ENCODE results near the gene GART. TPM values are rescaled to one million over a fixed set of nuclear protein-coding genes. Genes with fewer than 3 reads are reported as not detected.
A peak's percentile ranks its signal among the peaks of the same experiment; 100 is the strongest.

Gene GART
- total and polyA plus RNA-seq, 4 donors: 15.3 to 58.7 (median 46.9) TPM

DNA sequence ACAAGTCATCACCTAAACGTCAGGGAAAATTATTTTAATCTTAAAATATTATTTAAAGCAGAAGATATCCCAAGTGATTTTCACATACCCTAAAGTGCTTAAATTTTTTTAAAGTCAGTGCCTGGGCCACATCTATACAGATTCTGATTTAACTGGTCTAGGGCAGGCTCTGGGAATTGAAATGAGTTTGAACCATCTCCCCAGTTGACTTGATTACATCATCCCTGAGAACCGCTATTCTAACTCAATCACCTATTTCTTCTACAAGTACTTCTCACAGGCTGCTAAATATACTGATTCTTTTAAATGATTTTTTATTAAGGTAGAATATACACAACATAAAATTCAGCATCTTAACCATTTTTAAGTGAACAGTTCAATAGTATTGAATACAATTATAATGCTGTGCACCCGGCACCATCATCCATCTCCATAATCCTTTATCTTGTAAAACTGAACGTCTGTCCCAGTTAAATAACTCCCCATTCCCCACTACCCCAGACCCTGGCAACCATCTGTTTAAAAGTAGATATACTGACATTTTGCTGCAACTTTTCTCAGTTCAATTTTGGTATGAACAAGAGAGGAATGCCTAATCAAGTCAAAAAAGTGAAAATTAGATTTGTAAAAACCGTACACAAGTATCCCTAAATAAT is 19.5 kb downstream of the GART start:
- 89 to 91% methylated on average over 5 of the region's 5 CpGs for WGBS, 2 donors

DNA sequence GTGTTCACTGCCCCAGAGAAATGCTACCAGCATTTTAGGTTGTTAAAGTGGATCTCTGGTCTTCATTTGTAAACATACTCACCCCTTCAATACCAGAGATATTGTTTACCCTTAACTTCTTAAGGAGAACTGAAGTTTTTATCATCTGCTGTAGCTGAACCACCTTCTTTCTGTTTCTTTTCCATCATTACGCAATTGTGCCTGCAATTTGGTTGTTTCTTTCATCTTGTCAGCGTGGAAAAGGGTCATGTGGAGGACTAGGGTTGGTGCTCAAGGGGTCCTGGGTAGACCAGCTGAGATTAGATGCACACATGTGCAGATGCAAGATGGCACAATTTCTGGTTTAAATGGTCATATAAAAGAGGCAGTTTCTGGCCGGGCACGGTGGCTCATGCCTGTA is 23.0 kb downstream of the GART start:
- no peak overlapping the region for H3K4me3 ChIP-seq
- no peak for DNase-seq
- H3K36me3 ChIP-seq (ENCODE audit: control insufficient read depth in 4 of 4, insufficient read depth in 4 of 4, low read length in 4 of 4): peaks cover 18 to 40% (median 23%) of the 10 kb centered on the region in 4 donors
- no peaks in the 10 kb centered on the region for H3K9me3 ChIP-seq (ENCODE audit: control insufficient read depth in 4 of 4, insufficient read depth in 3 of 4, low read length in 3 of 4)
- H3K9ac ChIP-seq (ENCODE audit: insufficient read depth in 1 of 2, low read length in 2 of 2): no peak overlapping the region
- H3K27me3 ChIP-seq (ENCODE audit: control insufficient read depth in 3 of 3, insufficient read depth in 3 of 3, low read length in 2 of 3): no peaks in the 10 kb centered on the region
- TF ChIP-seq, protein P1, sequence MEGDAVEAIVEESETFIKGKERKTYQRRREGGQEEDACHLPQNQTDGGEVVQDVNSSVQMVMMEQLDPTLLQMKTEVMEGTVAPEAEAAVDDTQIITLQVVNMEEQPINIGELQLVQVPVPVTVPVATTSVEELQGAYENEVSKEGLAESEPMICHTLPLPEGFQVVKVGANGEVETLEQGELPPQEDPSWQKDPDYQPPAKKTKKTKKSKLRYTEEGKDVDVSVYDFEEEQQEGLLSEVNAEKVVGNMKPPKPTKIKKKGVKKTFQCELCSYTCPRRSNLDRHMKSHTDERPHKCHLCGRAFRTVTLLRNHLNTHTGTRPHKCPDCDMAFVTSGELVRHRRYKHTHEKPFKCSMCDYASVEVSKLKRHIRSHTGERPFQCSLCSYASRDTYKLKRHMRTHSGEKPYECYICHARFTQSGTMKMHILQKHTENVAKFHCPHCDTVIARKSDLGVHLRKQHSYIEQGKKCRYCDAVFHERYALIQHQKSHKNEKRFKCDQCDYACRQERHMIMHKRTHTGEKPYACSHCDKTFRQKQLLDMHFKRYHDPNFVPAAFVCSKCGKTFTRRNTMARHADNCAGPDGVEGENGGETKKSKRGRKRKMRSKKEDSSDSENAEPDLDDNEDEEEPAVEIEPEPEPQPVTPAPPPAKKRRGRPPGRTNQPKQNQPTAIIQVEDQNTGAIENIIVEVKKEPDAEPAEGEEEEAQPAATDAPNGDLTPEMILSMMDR (IDR thresholded peaks at IDR 0.05; ENCODE audit: control extremely low read depth, extremely low read depth): no peak
- ATAC-seq (ENCODE audit: insufficient read depth, low FRiP score): no peak
- H3K27ac ChIP-seq (ENCODE audit: low read depth in 1 of 2, low read length in 1 of 2): no peak overlapping the region
- WGBS, 2 donors: 89 to 95% methylated on average over 4 of the region's 4 CpGs
- peaks cover 0 to 7% (median 0%) of the 10 kb centered on the region in 5 donors for H3K4me1 ChIP-seq (ENCODE audit: control insufficient read depth in 5 of 5, insufficient read depth in 5 of 5, low read length in 5 of 5)

More for the DNA sequence above, 19.5 kb downstream of the GART start:
- DNase-seq (no peak), ATAC-seq (ENCODE audit: insufficient read depth, low FRiP score) (no peak)
- H3K9me3 ChIP-seq (ENCODE audit: control insufficient read depth in 4 of 4, insufficient read depth in 3 of 4, low read length in 3 of 4): no peaks in the 10 kb centered on the region
- peaks cover 17 to 36% (median 20%) of the 10 kb centered on the region in 4 donors for H3K36me3 ChIP-seq (ENCODE audit: control insufficient read depth in 4 of 4, insufficient read depth in 4 of 4, low read length in 4 of 4)
- TF ChIP-seq, protein P1 (IDR thresholded peaks at IDR 0.05; ENCODE audit: control extremely low read depth, extremely low read depth): no peak
- no peak overlapping the region for H3K27ac ChIP-seq (ENCODE audit: low read depth in 1 of 2, low read length in 1 of 2)
- no peak overlapping the region for H3K9ac ChIP-seq (ENCODE audit: insufficient read depth in 1 of 2, low read length in 2 of 2)
- no peaks in the 10 kb centered on the region for H3K27me3 ChIP-seq (ENCODE audit: control insufficient read depth in 3 of 3, insufficient read depth in 3 of 3, low read length in 2 of 3)
- H3K4me1 ChIP-seq (ENCODE audit: control insufficient read depth in 5 of 5, insufficient read depth in 5 of 5, low read length in 5 of 5): no peaks in the 10 kb centered on the region
- no peak overlapping the region for H3K4me3 ChIP-seq

- no peak overlapping the region for H3K4me3 ChIP-seq
Observed at GRCh38 chr21:33514229-33514628, 27.7 kb downstream of the GART start.

More at GRCh38 chr21:33514229-33514628, 27.7 kb downstream of the GART start:
- TF ChIP-seq, protein P1 (IDR thresholded peaks at IDR 0.05; ENCODE audit: control extremely low read depth, extremely low read depth): no peak
- no peaks in the 10 kb centered on the region for H3K9me3 ChIP-seq (ENCODE audit: control insufficient read depth in 4 of 4, insufficient read depth in 3 of 4, low read length in 3 of 4)
- H3K27ac ChIP-seq (ENCODE audit: low read depth in 1 of 2, low read length in 1 of 2): no peak overlapping the region
- ATAC-seq (ENCODE audit: insufficient read depth, low FRiP score): no peak
- no peaks in the 10 kb centered on the region for H3K27me3 ChIP-seq (ENCODE audit: control insufficient read depth in 3 of 3, insufficient read depth in 3 of 3, low read length in 2 of 3)
- H3K4me1 ChIP-seq (ENCODE audit: control insufficient read depth in 5 of 5, insufficient read depth in 5 of 5, low read length in 5 of 5): peaks cover 0 to 8% (median 0%) of the 10 kb centered on the region in 5 donors
- H3K9ac ChIP-seq (ENCODE audit: insufficient read depth in 1 of 2, low read length in 2 of 2): peak overlapping the region in 1 of 2 donors; percentile 56
- 81 to 83% methylated on average over 2 of the region's 2 CpGs for WGBS, 2 donors
- H3K36me3 ChIP-seq (ENCODE audit: control insufficient read depth in 4 of 4, insufficient read depth in 4 of 4, low read length in 4 of 4): peaks cover 19 to 45% (median 31%) of the 10 kb centered on the region in 4 donors
- DNase-seq: peak in 2 of 3 donors; percentile 62 to 84

Measured in lung (tissue), 12 donors.